Activated naive CD4-positive, alpha-beta T cell treated with anti-CD3 and anti-CD28 coated beads, Interleukin-2, amount 50 U/mL, for 72 hours (primary cell): ENCODE measurements around the gene CBLN3. TPM values are rescaled to one million over a fixed set of nuclear protein-coding genes. Genes with fewer than 3 reads are reported as not detected.
A peak's percentile ranks its signal among the peaks of the same experiment; 100 is the strongest.
"Not testable (repeated sequence)": the region's sequence is repeated elsewhere in the genome, so short reads cannot be mapped to it uniquely, and the experiment has no call there.

Experiments used
- ATAC-seq, 2 donors: fragments of 150-1000 bp; cut with Tn5 transposase; 2 replicates each; pipeline ENCODE4 v1.10.0; 2021; ENCODE audit warnings: mild to moderate bottlenecking in 2 of 2, moderate library complexity in 2 of 2
- DNase-seq, 2 donors: peaks; one replicate each; pipeline ENCODE4 v3.0.0; 2021 to 2022; ENCODE audit warnings: low spot score in 2 of 2
- H3K27ac Mint-ChIP-seq, 2 donors: one replicate each; pipeline ENCODE4 v1.8.0; 2022; ENCODE audit warnings: mild to moderate bottlenecking in 2 of 2, mixed read lengths in 2 of 2
- H3K36me3 Mint-ChIP-seq, 2 donors: one replicate each; pipeline ENCODE4 v1.8.0; 2022; ENCODE audit warnings: mixed read lengths in 2 of 2
- H3K9me3 Mint-ChIP-seq, 2 donors: one replicate each; pipeline ENCODE4 v1.8.0; 2022; ENCODE audit warnings: mixed read lengths in 2 of 2
- total RNA-seq, 2 donors: library from RNA; stranded (reverse); gene quantifications; one replicate each; pipeline ENCODE4 v1.2.3, GENCODE V29; 2022

The CBLN3 gene
- total RNA-seq, 2 donors from 2014 or later: 6.5 to 20.1 TPM

- peak overlapping the region in 1 of 2 donors; percentile 44 for H3K27ac Mint-ChIP-seq
- DNase-seq: no peak
- H3K9me3 Mint-ChIP-seq: no peaks in the 10 kb centered on the region
- H3K36me3 Mint-ChIP-seq: no peaks in the 10 kb centered on the region
- ATAC-seq: peak in 1 of 2 donors; percentile 15
Measured at GRCh38 chr14:24399447-24399822, 30.0 kb downstream of the CBLN3 start.

GRCh38 chr14:24398653-24399446 is 30.6 kb downstream of the CBLN3 start, which contains the start of gene NYNRIN:
Gene NYNRIN, plus strand, starts transcription at chr14:24399003. Its CDS starts 244 bp downstream, at chr14:24399247.
- no peaks in the 10 kb centered on the region for H3K9me3 Mint-ChIP-seq
- DNase-seq (peak in 1 of 2 donors; percentile 23), ATAC-seq (peak; percentile 68 to 78)
- peak within 1 kb of the TSS in 1 of 2 donors; percentile 44 for H3K27ac Mint-ChIP-seq
- H3K36me3 Mint-ChIP-seq: no peaks in the 10 kb centered on the region

- H3K9me3 Mint-ChIP-seq: no peaks in the 10 kb centered on the region
- no peak for ATAC-seq
- no peak overlapping the region for H3K27ac Mint-ChIP-seq
- no peak for DNase-seq
- no peaks in the 10 kb centered on the region for H3K36me3 Mint-ChIP-seq
Measured at GRCh38 chr14:24398293-24398652, 31.2 kb downstream of the CBLN3 start.

- Mint-ChIP-seq H3K36me3 (no peaks in the 10 kb centered on the region), H3K9me3 (no peaks in the 10 kb centered on the region), H3K27ac (no peak overlapping the region)
- no peak for DNase-seq
- ATAC-seq: no peak
Measured at GRCh38 chr14:24397639-24398292, 31.7 kb downstream of the CBLN3 start.

- Mint-ChIP-seq H3K27ac (no peak overlapping the region), H3K9me3 (no peaks in the 10 kb centered on the region), H3K36me3 (no peaks in the 10 kb centered on the region)
- ATAC-seq (no peak), DNase-seq (no peak)
Measured at GRCh38 chr14:24395609-24396582, 33.6 kb downstream of the CBLN3 start.

GRCh38 chr14:24394275-24394674 is 35.2 kb downstream of the CBLN3 start:
- Mint-ChIP-seq H3K36me3 (no peaks in the 10 kb centered on the region), H3K27ac (no peak overlapping the region), H3K9me3 (no peaks in the 10 kb centered on the region)
- no peak for ATAC-seq
- no peak for DNase-seq

- no peaks in the 10 kb centered on the region for H3K9me3 Mint-ChIP-seq
- no peak overlapping the region for H3K27ac Mint-ChIP-seq
- ATAC-seq (no peak), DNase-seq (no peak)
- no peaks in the 10 kb centered on the region for H3K36me3 Mint-ChIP-seq
Measured at GRCh38 chr14:24392325-24393091, 37.0 kb downstream of the CBLN3 start.

- Mint-ChIP-seq H3K36me3 (no peaks in the 10 kb centered on the region), H3K27ac (no peak overlapping the region), H3K9me3 (no peaks in the 10 kb centered on the region)
- ATAC-seq: no peak
- DNase-seq: no peak
Measured at GRCh38 chr14:24390701-24391468, 38.6 kb downstream of the CBLN3 start.

GRCh38 chr14:24389226-24389848 is 40.1 kb downstream of the CBLN3 start:
- no peaks in the 10 kb centered on the region for H3K9me3 Mint-ChIP-seq
- DNase-seq: no peak
- no peaks in the 10 kb centered on the region for H3K36me3 Mint-ChIP-seq
- no peak overlapping the region for H3K27ac Mint-ChIP-seq
- ATAC-seq: no peak

- ATAC-seq: no peak
- H3K27ac Mint-ChIP-seq: no peak overlapping the region
- no peaks in the 10 kb centered on the region for H3K9me3 Mint-ChIP-seq
- no peaks in the 10 kb centered on the region for H3K36me3 Mint-ChIP-seq
- DNase-seq: no peak
Measured at GRCh38 chr14:24388474-24389179, 40.8 kb downstream of the CBLN3 start.

- not testable (repeated sequence) for ATAC-seq
Measured at GRCh38 chr14:24387579-24387978, 41.9 kb downstream of the CBLN3 start.

GRCh38 chr14:24387009-24387345 is 42.5 kb downstream of the CBLN3 start:
- no peaks in the 10 kb centered on the region for H3K9me3 Mint-ChIP-seq
- no peak for ATAC-seq
- DNase-seq: no peak
- H3K27ac Mint-ChIP-seq: no peak overlapping the region
- H3K36me3 Mint-ChIP-seq: no peaks in the 10 kb centered on the region

More at GRCh38 chr14:24387579-24387978, 41.9 kb downstream of the CBLN3 start:
- not testable (repeated sequence) for DNase-seq, H3K27ac Mint-ChIP-seq, H3K36me3 Mint-ChIP-seq, H3K9me3 Mint-ChIP-seq

- Mint-ChIP-seq H3K36me3 (no peaks in the 10 kb centered on the region), H3K9me3 (no peaks in the 10 kb centered on the region), H3K27ac (no peak overlapping the region)
- DNase-seq (no peak), ATAC-seq (no peak)
Measured at GRCh38 chr14:24385524-24385923, 43.9 kb downstream of the CBLN3 start.

- H3K9me3 Mint-ChIP-seq: no peaks in the 10 kb centered on the region
- no peak overlapping the region for H3K27ac Mint-ChIP-seq
- no peaks in the 10 kb centered on the region for H3K36me3 Mint-ChIP-seq
- ATAC-seq: no peak
- DNase-seq: no peak
Measured at GRCh38 chr14:24384169-24384568, 45.3 kb downstream of the CBLN3 start.

- no peak overlapping the region for H3K27ac Mint-ChIP-seq
- ATAC-seq: no peak
- no peaks in the 10 kb centered on the region for H3K9me3 Mint-ChIP-seq
Measured at GRCh38 chr14:24382064-24382371, 47.5 kb downstream of the CBLN3 start.

More at GRCh38 chr14:24382064-24382371, 47.5 kb downstream of the CBLN3 start:
- no peaks in the 10 kb centered on the region for H3K36me3 Mint-ChIP-seq
- DNase-seq: no peak
